Measurements from ENCODE around the gene MARCHF3.

Gene MARCHF3

DNA sequence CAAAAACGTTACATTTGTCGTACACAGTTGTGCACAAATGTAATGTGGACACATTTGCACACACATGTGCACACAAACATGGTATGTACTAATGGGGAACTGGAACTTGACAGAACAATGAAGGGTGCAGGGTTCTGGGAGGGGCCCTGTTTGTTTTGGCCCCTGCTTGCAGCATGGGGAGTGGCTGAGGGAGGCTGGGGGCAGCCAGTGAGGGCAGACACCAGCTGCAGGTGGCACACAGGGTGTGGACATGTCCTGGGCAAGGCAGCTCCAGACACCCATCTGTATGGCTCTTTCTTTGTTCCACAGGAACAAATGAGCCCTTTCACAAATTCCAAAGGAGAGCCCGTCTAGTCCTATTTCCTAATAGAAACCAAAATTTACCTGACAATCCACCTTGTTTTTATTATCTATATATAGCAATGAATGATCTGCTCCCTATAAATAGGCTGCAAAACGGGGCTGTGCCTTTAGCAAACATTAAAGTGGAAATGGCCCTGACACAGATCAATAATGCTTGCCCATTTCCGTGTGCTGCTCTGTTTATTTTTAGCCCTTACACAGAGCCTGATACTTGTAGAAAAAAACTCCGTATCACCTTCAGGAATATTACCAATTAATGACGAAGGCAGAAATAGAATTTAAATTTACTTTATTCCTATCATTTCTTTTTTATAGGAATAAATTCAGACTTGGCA, 26.4 kb downstream of the MARCHF3 start:
- H3K4me3 ChIP-seq: no peak overlapping the region
- H3K27me3 ChIP-seq: no peaks in the 10 kb centered on the region
- no peak overlapping the region for H3K27ac ChIP-seq
- H3K9me3 ChIP-seq: no peaks in the 10 kb centered on the region
- no peaks in the 10 kb centered on the region for H3K36me3 ChIP-seq
- H3K4me1 ChIP-seq: no peaks in the 10 kb centered on the region
- intact Hi-C loops (cut with DNase I; ENCODE audit: low total_unique reads): no loop called here
- DNase-seq: no peak
- TF ChIP-seq, protein P1, sequence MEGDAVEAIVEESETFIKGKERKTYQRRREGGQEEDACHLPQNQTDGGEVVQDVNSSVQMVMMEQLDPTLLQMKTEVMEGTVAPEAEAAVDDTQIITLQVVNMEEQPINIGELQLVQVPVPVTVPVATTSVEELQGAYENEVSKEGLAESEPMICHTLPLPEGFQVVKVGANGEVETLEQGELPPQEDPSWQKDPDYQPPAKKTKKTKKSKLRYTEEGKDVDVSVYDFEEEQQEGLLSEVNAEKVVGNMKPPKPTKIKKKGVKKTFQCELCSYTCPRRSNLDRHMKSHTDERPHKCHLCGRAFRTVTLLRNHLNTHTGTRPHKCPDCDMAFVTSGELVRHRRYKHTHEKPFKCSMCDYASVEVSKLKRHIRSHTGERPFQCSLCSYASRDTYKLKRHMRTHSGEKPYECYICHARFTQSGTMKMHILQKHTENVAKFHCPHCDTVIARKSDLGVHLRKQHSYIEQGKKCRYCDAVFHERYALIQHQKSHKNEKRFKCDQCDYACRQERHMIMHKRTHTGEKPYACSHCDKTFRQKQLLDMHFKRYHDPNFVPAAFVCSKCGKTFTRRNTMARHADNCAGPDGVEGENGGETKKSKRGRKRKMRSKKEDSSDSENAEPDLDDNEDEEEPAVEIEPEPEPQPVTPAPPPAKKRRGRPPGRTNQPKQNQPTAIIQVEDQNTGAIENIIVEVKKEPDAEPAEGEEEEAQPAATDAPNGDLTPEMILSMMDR (IDR thresholded peaks at IDR 0.05): no peak

GRCh38 chr5:127002390-127002789, 28.0 kb downstream of the MARCHF3 start:
- Histone ChIP-seq H3K9me3 (no peaks in the 10 kb centered on the region), H3K4me1 (no peaks in the 10 kb centered on the region), H3K36me3 (no peaks in the 10 kb centered on the region), H3K27ac (no peak overlapping the region), H3K4me3 (no peak overlapping the region), H3K27me3 (no peaks in the 10 kb centered on the region)
- intact Hi-C loops (cut with DNase I; ENCODE audit: low total_unique reads): no loop called here
- DNase-seq: no peak
- TF ChIP-seq, protein P1 (IDR thresholded peaks at IDR 0.05): no peak

- TF ChIP-seq, protein P1 (IDR thresholded peaks at IDR 0.05): no peak
- Histone ChIP-seq H3K4me3 (no peak overlapping the region), H3K4me1 (no peaks in the 10 kb centered on the region), H3K36me3 (no peaks in the 10 kb centered on the region), H3K9me3 (no peaks in the 10 kb centered on the region), H3K27ac (no peak overlapping the region), H3K27me3 (no peaks in the 10 kb centered on the region)
- DNase-seq: no peak
- intact Hi-C loops (cut with DNase I; ENCODE audit: low total_unique reads): no loop called here
Measured at GRCh38 chr5:127001621-127002296, 28.6 kb downstream of the MARCHF3 start.

- Histone ChIP-seq H3K4me3 (no peak overlapping the region), H3K27me3 (no peaks in the 10 kb centered on the region), H3K27ac (no peak overlapping the region), H3K9me3 (no peaks in the 10 kb centered on the region), H3K4me1 (no peaks in the 10 kb centered on the region), H3K36me3 (no peaks in the 10 kb centered on the region)
- TF ChIP-seq, protein P1 (IDR thresholded peaks at IDR 0.05): no peak
- intact Hi-C loops (cut with DNase I; ENCODE audit: low total_unique reads): no loop called here
- DNase-seq: no peak
Measured at GRCh38 chr5:126998895-126999570, 31.3 kb downstream of the MARCHF3 start.

GRCh38 chr5:126998201-126998631, 32.1 kb downstream of the MARCHF3 start:
- intact Hi-C loops (cut with DNase I; ENCODE audit: low total_unique reads): no loop called here
- H3K4me3 ChIP-seq: no peak overlapping the region
- no peaks in the 10 kb centered on the region for H3K4me1 ChIP-seq
- DNase-seq: no peak
- no peaks in the 10 kb centered on the region for H3K27me3 ChIP-seq
- no peaks in the 10 kb centered on the region for H3K36me3 ChIP-seq
- no peak overlapping the region for H3K27ac ChIP-seq
- no peaks in the 10 kb centered on the region for H3K9me3 ChIP-seq
- TF ChIP-seq, protein P1 (IDR thresholded peaks at IDR 0.05): no peak

Measured in tibial artery (tissue), 4 donors.